Astrocyte of the cerebellum (primary cell): Measurements from ENCODE around the gene LINGO1.

ENCODE experiments used
- DNase-seq: peaks from one replicate; pipeline ENCODE4 v3.0.0-alpha.2; 2011; ENCODE audit warnings: low read depth
- H3K4me3 ChIP-seq: 2 replicates; pipeline ENCODE4 v1.5.1; 2011; ENCODE audit warnings: mild to moderate bottlenecking, low read depth, low read length, moderate library complexity
- in situ Hi-C: cut with HindIII; loops from 2 replicates; pipeline ENCODE4 v1.10.0; 2017; ENCODE audit warnings: low sequenced_read_pairs
- TF ChIP-seq, protein P1 (sequence below): IDR thresholded peaks from 2 replicates; pipeline ENCODE4 v1.5.1; 2012; ENCODE audit warnings: low read length, low read depth, moderate library complexity, mild to moderate bottlenecking; ENCODE audit errors: missing control alignments

Gene LINGO1

DNA sequence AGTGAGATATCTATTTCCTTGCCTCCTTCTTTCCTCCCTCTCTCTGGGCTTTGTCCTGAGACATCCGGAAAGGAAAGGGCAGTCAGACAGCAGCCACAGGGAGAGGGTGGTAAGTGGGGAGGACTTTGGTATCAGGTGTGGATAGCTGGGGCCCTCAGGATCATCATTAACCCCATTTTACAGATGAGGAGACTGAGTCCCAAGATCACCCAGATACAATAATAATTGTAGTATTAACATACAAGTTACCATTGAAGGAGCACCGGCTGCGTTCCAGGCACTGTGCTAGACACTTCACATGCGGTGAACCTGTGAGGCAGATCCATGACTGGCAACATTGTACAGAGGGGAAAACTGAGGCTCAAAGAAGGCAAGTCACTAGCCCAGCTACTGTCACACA is 15.2 kb upstream of the LINGO1 start:
- TF ChIP-seq, protein P1, sequence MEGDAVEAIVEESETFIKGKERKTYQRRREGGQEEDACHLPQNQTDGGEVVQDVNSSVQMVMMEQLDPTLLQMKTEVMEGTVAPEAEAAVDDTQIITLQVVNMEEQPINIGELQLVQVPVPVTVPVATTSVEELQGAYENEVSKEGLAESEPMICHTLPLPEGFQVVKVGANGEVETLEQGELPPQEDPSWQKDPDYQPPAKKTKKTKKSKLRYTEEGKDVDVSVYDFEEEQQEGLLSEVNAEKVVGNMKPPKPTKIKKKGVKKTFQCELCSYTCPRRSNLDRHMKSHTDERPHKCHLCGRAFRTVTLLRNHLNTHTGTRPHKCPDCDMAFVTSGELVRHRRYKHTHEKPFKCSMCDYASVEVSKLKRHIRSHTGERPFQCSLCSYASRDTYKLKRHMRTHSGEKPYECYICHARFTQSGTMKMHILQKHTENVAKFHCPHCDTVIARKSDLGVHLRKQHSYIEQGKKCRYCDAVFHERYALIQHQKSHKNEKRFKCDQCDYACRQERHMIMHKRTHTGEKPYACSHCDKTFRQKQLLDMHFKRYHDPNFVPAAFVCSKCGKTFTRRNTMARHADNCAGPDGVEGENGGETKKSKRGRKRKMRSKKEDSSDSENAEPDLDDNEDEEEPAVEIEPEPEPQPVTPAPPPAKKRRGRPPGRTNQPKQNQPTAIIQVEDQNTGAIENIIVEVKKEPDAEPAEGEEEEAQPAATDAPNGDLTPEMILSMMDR, result no peak
- DNase-seq, result no peak
- in situ Hi-C loops, result no loop called here
- no peak overlapping the region for H3K4me3 ChIP-seq

DNA sequence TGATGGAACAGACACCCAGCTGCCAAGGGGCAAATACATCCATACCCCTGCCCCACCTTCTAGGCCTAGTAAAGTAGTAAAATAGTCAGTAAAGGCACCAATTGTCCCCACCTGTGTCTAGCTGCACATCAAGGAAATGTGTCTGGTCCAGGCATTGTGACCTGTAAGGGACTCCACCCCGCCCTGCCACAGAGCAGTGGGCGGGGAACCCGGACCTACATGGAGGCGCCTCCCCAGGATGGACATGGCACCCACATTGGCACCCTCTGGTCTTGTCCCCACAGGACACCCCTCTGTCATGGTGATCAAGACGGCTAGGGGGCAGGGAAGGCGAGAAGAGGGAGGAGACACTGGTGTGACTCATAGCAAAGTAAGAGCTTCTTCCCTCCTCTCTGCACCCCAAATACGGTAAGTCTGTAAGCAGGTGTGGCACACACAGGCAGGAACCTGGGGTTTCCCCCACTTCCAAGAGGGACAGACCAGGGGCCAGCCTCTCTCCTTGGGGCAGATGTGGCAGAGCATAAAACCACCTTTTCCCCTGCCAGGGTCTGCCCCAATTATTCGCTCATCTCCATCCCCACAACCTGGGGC is 13.5 kb upstream of the LINGO1 start:
- in situ Hi-C loops, result no loop called here
- DNase-seq, result no peak
- TF ChIP-seq, protein P1, result no peak
- no peak overlapping the region for H3K4me3 ChIP-seq

DNA sequence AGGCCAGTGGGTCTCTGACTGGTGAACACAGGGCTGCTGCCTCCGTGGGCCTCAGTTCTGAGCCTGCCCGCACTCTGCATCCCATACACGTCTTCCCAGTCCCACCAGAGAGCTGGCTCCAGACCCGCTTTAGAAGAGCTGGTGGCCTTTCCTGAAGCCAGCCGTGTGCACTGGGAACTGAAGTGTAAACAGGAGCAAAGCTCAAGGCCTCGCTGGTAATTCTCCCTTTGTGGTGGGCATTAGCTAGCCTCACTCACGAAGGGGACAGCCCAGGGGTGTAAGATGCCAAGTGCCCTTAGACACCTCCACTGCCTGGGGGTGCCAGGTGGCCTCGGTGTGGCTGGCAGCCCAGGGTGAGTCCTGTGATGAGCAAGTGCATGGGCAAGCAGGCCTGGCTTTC is 12.9 kb upstream of the LINGO1 start:
- in situ Hi-C loops, result no loop called here
- no peak overlapping the region for H3K4me3 ChIP-seq
- no peak for DNase-seq
- TF ChIP-seq, protein P1, result no peak

DNA sequence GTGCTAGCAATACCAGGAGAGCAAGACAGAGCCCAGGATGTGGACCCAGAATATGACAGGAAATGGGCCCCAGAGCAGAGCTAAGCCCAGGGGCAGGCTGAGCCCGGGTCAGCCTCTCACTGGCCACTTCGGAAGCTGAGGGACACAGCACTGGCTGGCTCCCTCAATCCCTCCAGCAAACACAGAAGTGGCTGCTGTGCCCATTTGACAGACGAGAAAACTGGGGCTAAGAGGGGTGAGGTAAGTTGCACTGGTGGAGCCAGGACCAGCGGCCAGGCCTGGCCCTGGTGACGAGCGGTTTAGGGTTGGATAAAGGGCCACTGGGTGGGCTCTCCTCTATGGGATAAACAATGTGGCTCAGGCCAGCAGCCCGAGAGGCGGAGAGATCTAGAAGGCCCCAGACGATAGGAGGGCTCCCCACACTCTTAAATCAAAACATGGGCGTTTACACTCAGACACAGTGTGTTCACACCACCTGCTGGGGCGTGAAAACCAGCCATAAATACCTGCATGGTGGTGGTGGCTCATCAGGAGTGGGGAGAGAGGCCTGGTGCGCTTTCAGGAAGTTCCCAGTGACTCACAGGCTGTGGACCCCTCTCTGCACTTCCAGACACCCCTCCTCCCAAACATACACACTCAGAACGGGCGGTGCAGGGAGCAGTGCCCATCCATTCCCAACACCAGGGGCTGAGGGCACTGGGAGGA is 12.0 kb upstream of the LINGO1 start:
- DNase-seq, result no peak
- H3K4me3 ChIP-seq, result no peak overlapping the region
- in situ Hi-C loops, result no loop called here
- TF ChIP-seq, protein P1, result no peak

DNA sequence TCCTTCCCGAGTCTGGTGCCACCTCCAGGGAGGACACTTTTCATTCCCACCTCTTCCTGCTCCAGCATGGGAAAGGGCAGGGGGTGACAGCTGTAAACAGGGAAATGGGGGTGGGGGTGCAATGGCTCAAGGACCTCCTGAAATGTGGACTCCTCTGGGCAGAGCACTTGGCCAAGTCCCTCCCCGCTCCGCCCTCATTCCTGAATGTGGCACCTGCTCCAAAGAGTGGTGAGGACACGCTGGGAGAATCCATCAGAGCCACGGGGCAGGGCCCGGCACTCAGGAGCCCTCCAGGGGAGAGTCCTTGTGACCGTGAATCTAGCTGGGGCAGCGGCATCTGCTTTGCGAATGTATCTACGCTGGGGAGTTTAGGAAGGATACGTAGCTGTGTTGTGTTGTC is 11.1 kb upstream of the LINGO1 start:
- TF ChIP-seq, protein P1, result no peak
- H3K4me3 ChIP-seq, result no peak overlapping the region
- DNase-seq, result no peak
- in situ Hi-C loops, result no loop called here

DNA sequence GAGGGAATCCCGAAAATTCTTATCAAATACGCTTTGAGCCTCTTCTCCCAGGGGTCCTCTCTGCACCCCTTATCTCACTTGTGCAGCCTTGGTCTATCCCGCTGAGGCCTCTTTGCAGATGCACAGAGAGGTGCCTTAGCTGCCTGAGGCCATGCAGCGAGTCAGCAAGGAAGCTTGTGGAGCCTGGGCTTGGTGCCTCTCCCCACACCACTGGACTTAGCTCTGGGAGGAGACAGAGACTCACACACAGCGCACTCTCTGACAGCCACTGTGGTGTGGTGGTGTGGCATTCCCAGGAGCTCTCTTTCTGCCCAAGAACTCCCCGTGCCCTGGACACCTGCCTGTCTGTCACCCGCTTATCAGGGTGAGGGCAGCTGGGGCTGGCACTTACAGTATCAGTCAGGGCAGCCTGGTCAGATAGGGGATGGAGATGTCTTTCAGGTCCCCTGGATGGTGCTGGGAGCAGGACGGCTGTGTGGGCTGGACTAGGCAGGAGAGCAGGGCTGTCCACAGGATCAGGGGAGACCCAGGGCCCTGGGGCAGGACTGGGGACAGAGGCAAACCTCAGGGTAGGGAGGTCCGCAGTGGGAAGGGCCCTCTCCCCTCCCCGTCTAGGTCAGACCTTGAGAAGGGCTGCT is 10.2 kb upstream of the LINGO1 start:
- no peak for DNase-seq
- no peak overlapping the region for H3K4me3 ChIP-seq
- TF ChIP-seq, protein P1, result no peak
- in situ Hi-C loops, result no loop called here
